Liver (tissue), 9 donors: ENCODE data around the gene NSUN2. TPM values are rescaled to one million over a fixed set of nuclear protein-coding genes. Genes with fewer than 3 reads are reported as not detected.

Experiments
- DNase-seq: peaks from one replicate; pipeline ENCODE4 v3.0.0-alpha.2; 2017; ENCODE audit warnings: low spot score
- H3K27ac ChIP-seq, 2 donors: one replicate each; pipeline ENCODE4 v1.7.0; 2013; ENCODE audit warnings: inconsistent platforms in 2 of 2, low read length in 2 of 2, control low read depth in 1 of 2, low read depth in 1 of 2, mild to moderate bottlenecking in 1 of 2
- H3K27me3 ChIP-seq, 4 donors: one replicate each; pipeline versions ENCODE4 v1.6.1 to v1.7.0; 2013; ENCODE audit warnings: low read length in 3 of 4, inconsistent platforms in 1 of 4, mild to moderate bottlenecking in 1 of 4, moderate library complexity in 1 of 4; ENCODE audit not compliant: control insufficient read depth in 4 of 4, insufficient read depth in 4 of 4
- H3K36me3 ChIP-seq, 4 donors: one replicate each; pipeline versions ENCODE4 v1.6.1 to v1.7.0; 2013; ENCODE audit warnings: low read length in 3 of 4, mild to moderate bottlenecking in 3 of 4, low read depth in 1 of 4, moderate library complexity in 1 of 4; ENCODE audit not compliant: control insufficient read depth in 4 of 4, insufficient read depth in 3 of 4
- H3K4me1 ChIP-seq, 4 donors: one replicate each; pipeline versions ENCODE4 v1.6.1 to v1.7.0; 2013; ENCODE audit warnings: low read length in 3 of 4, mild to moderate bottlenecking in 3 of 4, moderate library complexity in 1 of 4; ENCODE audit not compliant: control insufficient read depth in 4 of 4, insufficient read depth in 4 of 4
- H3K4me3 ChIP-seq, 3 donors: one replicate each; pipeline versions ENCODE4 v1.6.1 to v1.7.0; 2013; ENCODE audit warnings: low read length in 3 of 3, control low read depth in 1 of 3, low read depth in 1 of 3, mild to moderate bottlenecking in 1 of 3
- H3K9ac ChIP-seq, 2 donors: one replicate each; pipeline ENCODE4 v1.7.0; 2013; ENCODE audit warnings: low read length in 2 of 2, mild to moderate bottlenecking in 2 of 2, moderate library complexity in 2 of 2, control low read depth in 1 of 2, low read depth in 1 of 2
- H3K9me3 ChIP-seq, 4 donors: one replicate each; pipeline versions ENCODE4 v1.6.1 to v1.7.0; 2013; ENCODE audit warnings: low read length in 3 of 4; ENCODE audit not compliant: control insufficient read depth in 4 of 4
- EGR1 ChIP-seq, 2 donors: IDR thresholded peaks; 2 replicates each; pipeline ENCODE4 v1.6.1; 2016 to 2018; ENCODE audit warnings: antibody characterized with exemption in 2 of 2, low read depth in 2 of 2
- FOXA1 ChIP-seq: IDR thresholded peaks from 2 replicates; pipeline ENCODE4 v1.6.1; 2016; ENCODE audit warnings: antibody characterized with exemption
- FOXA2 ChIP-seq: IDR thresholded peaks from 2 replicates; pipeline ENCODE4 v1.6.1; 2016; ENCODE audit warnings: antibody characterized with exemption
- GABPA ChIP-seq, 2 donors: IDR thresholded peaks in 1 of 2; conservative IDR thresholded peaks in 1 of 2; 2 replicates each; pipeline ENCODE4 v1.6.1; 2016; ENCODE audit warnings: antibody characterized with exemption in 2 of 2, mild to moderate bottlenecking in 1 of 2, moderate library complexity in 1 of 2
- HNF4A ChIP-seq, 2 donors: conservative IDR thresholded peaks; 2 replicates each; pipeline ENCODE4 v1.6.1; 2016; ENCODE audit warnings: antibody characterized with exemption in 2 of 2, mild to moderate bottlenecking in 2 of 2
- HNF4G ChIP-seq: IDR thresholded peaks from 2 replicates; pipeline ENCODE4 v1.6.1; 2016; ENCODE audit warnings: antibody characterized with exemption
- JUND ChIP-seq, 2 donors: IDR thresholded peaks; 2 replicates each; pipeline ENCODE4 v1.6.1; 2016; ENCODE audit warnings: antibody characterized with exemption in 2 of 2
- NR2F2 ChIP-seq: IDR thresholded peaks from 2 replicates; pipeline ENCODE4 v1.6.1; 2016; ENCODE audit warnings: antibody characterized with exemption
- RAD21 ChIP-seq, 2 donors: IDR thresholded peaks; 2 replicates each; pipeline ENCODE4 v1.6.1; 2016; ENCODE audit warnings: antibody characterized with exemption in 2 of 2, mild to moderate bottlenecking in 2 of 2
- RXRA ChIP-seq, 2 donors: IDR thresholded peaks; 2 replicates each; pipeline ENCODE4 v1.6.1; 2017 to 2018; ENCODE audit warnings: antibody characterized with exemption in 2 of 2, mild to moderate bottlenecking in 1 of 2
- SP1 ChIP-seq: IDR thresholded peaks from 2 replicates; pipeline ENCODE4 v1.6.1; 2018; ENCODE audit warnings: antibody characterized with exemption, mild to moderate bottlenecking
- TAF1 ChIP-seq: conservative IDR thresholded peaks from 2 replicates; pipeline ENCODE4 v1.6.1; 2016; ENCODE audit warnings: antibody characterized with exemption, mild to moderate bottlenecking
- YY1 ChIP-seq: IDR thresholded peaks from 2 replicates; pipeline ENCODE4 v1.6.1; 2016; ENCODE audit warnings: antibody characterized with exemption, mild to moderate bottlenecking
- WGBS: extraction: QIAGEN DNeasy Blood & Tissue Kit; methylation state at CpG from one replicate; pipeline ENCODE4 v1.1.7; 2013; 5-methylcytosine and 5-hydroxymethylcytosine counted together
- polyA plus RNA-seq, 2 donors: library from polyadenylated mRNA; stranded (reverse) in 1 of 2; unstranded in 1 of 2; fragments of 200-250 nt in 1 of 2; fragments of >200 nt in 1 of 2; fragmentation: Nextera tagmentation in 1 of 2; extraction: Ambion mirVana in 1 of 2; gene quantifications; one replicate each; pipeline versions ENCODE4 v1.2.1 to v1.2.3, GENCODE V29; 2013 to 2015
- total RNA-seq, 2 donors: library from RNA; depleted of rRNA; stranded (reverse); fragments of >200 nt; gene quantifications; one replicate each; pipeline ENCODE4 v1.2.3, GENCODE V29; 2014
- TF ChIP-seq, protein P1 (sequence below): IDR thresholded peaks from 2 replicates; pipeline ENCODE4 v1.6.1; 2016; ENCODE audit warnings: antibody characterized with exemption
- TF ChIP-seq, protein P2 (sequence below): IDR thresholded peaks from 2 replicates; pipeline ENCODE4 v1.6.1; 2016; ENCODE audit warnings: antibody characterized with exemption, mild to moderate bottlenecking
- TF ChIP-seq, protein P3 (sequence below): IDR thresholded peaks from 2 replicates; pipeline ENCODE4 v1.6.1; 2016; ENCODE audit warnings: antibody characterized with exemption
- TF ChIP-seq, protein P4 (sequence below): fragments of 150-350 bp; IDR thresholded peaks from 2 replicates; pipeline ENCODE4 v1.5.1; 2017; ENCODE audit warnings: improper control_type of control experiment, low read depth, low read length; ENCODE audit not compliant: missing input control
- TF ChIP-seq, protein P5 (sequence below): IDR thresholded peaks from 2 replicates; pipeline ENCODE4 v1.6.1; 2016; ENCODE audit warnings: antibody characterized with exemption
- donor health status: healthy.
- donor health status: healthy.
- donor health status: healthy.
- donor health status: healthy.
- donor health status: healthy.

Gene NSUN2
- total and polyA plus RNA-seq, 4 donors: 26.9 to 52.2 (median 28.1) TPM

DNA sequence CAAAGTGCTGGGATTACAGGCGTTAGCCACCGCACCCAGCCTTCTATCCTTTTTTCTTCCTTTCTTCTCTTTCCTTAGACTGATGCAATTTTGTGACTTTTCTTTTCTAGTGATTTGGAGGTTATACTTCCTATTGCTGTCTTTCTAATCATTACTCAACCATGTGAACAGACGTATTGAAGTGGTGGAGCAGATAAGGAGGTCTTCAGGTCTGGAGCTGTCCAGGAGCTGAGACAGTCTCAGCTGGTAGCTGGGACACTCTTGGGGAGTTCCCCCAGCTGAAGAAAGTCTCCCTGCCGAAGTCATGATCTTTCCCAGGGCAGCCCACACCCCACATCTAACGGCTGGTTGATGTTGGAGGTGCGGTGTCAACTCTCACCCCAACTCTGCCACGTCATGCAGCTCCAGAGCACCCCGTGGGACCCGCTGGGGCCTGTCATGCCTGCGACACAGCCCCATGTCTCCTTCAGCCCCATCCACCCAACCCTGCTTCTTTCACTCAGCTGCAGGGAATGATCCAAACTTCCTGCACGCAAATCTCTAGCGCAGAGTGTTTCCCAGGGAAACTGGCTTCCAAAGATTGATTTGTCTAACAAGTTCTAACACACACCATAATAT, 41.1 kb downstream of the NSUN2 start:
- no peak for DNase-seq
- peak overlapping the region in 1 of 2 donors; percentile 64 for H3K9ac ChIP-seq

DNA sequence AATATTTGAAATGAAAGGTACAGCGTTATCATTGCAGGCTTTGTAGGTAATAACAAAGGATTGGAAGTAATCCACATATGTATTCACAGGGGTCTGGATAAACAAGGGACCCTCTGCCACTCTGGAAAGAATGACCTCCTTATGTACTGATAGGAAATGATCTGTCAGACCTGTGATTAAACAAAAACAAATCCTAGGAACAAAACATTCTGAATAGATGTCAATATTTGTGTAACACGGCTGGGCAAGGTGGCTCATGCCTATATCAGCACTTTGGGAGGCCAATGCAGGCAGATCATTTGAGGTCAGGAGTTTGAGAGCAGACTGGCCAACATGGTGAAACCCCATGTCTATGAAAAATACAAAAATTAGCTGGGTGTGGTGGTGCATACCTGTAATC, 42.3 kb downstream of the NSUN2 start:
- TF ChIP-seq SP1: peak; percentile 99
- TF ChIP-seq HNF4G: peak; percentile 52
- peak; percentile 96 for TF ChIP-seq FOXA2
- no peak for TF ChIP-seq NR2F2
- TF ChIP-seq, protein P1, sequence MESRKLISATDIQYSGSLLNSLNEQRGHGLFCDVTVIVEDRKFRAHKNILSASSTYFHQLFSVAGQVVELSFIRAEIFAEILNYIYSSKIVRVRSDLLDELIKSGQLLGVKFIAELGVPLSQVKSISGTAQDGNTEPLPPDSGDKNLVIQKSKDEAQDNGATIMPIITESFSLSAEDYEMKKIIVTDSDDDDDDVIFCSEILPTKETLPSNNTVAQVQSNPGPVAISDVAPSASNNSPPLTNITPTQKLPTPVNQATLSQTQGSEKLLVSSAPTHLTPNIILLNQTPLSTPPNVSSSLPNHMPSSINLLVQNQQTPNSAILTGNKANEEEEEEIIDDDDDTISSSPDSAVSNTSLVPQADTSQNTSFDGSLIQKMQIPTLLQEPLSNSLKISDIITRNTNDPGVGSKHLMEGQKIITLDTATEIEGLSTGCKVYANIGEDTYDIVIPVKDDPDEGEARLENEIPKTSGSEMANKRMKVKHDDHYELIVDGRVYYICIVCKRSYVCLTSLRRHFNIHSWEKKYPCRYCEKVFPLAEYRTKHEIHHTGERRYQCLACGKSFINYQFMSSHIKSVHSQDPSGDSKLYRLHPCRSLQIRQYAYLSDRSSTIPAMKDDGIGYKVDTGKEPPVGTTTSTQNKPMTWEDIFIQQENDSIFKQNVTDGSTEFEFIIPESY: peak; percentile 76
- peak; percentile 43 for TF ChIP-seq YY1
- TF ChIP-seq HNF4A (conservative IDR thresholded peaks at IDR 0.05): peak; percentile 76 to 77
- peak; percentile 94 for TF ChIP-seq FOXA1
- TF ChIP-seq, protein P2, sequence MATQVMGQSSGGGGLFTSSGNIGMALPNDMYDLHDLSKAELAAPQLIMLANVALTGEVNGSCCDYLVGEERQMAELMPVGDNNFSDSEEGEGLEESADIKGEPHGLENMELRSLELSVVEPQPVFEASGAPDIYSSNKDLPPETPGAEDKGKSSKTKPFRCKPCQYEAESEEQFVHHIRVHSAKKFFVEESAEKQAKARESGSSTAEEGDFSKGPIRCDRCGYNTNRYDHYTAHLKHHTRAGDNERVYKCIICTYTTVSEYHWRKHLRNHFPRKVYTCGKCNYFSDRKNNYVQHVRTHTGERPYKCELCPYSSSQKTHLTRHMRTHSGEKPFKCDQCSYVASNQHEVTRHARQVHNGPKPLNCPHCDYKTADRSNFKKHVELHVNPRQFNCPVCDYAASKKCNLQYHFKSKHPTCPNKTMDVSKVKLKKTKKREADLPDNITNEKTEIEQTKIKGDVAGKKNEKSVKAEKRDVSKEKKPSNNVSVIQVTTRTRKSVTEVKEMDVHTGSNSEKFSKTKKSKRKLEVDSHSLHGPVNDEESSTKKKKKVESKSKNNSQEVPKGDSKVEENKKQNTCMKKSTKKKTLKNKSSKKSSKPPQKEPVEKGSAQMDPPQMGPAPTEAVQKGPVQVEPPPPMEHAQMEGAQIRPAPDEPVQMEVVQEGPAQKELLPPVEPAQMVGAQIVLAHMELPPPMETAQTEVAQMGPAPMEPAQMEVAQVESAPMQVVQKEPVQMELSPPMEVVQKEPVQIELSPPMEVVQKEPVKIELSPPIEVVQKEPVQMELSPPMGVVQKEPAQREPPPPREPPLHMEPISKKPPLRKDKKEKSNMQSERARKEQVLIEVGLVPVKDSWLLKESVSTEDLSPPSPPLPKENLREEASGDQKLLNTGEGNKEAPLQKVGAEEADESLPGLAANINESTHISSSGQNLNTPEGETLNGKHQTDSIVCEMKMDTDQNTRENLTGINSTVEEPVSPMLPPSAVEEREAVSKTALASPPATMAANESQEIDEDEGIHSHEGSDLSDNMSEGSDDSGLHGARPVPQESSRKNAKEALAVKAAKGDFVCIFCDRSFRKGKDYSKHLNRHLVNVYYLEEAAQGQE: peak; percentile 70
- peak; percentile 98 for TF ChIP-seq JUND (IDR thresholded peaks at IDR 0.05)
- peak in 1 of 2 donors; percentile 7 for TF ChIP-seq GABPA (IDR thresholded peaks at IDR 0.05 in 1 of 2, conservative IDR thresholded peaks at IDR 0.05 in 1 of 2)
- TF ChIP-seq, protein P3, sequence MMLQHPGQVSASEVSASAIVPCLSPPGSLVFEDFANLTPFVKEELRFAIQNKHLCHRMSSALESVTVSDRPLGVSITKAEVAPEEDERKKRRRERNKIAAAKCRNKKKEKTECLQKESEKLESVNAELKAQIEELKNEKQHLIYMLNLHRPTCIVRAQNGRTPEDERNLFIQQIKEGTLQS: peak; percentile 90
- TF ChIP-seq, protein P4, sequence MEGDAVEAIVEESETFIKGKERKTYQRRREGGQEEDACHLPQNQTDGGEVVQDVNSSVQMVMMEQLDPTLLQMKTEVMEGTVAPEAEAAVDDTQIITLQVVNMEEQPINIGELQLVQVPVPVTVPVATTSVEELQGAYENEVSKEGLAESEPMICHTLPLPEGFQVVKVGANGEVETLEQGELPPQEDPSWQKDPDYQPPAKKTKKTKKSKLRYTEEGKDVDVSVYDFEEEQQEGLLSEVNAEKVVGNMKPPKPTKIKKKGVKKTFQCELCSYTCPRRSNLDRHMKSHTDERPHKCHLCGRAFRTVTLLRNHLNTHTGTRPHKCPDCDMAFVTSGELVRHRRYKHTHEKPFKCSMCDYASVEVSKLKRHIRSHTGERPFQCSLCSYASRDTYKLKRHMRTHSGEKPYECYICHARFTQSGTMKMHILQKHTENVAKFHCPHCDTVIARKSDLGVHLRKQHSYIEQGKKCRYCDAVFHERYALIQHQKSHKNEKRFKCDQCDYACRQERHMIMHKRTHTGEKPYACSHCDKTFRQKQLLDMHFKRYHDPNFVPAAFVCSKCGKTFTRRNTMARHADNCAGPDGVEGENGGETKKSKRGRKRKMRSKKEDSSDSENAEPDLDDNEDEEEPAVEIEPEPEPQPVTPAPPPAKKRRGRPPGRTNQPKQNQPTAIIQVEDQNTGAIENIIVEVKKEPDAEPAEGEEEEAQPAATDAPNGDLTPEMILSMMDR: no peak
- TF ChIP-seq, protein P5, sequence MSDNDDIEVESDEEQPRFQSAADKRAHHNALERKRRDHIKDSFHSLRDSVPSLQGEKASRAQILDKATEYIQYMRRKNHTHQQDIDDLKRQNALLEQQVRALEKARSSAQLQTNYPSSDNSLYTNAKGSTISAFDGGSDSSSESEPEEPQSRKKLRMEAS: peak; percentile 53
- TF ChIP-seq EGR1 (IDR thresholded peaks at IDR 0.05; ENCODE audit: low read depth in 2 of 2): peak; percentile 55 to 87
- TF ChIP-seq RAD21 (IDR thresholded peaks at IDR 0.05): peak; percentile 33 to 45
- TF ChIP-seq RXRA (IDR thresholded peaks at IDR 0.05): peak; percentile 96 to 98
- TF ChIP-seq TAF1: peak; percentile 43
- no peak for DNase-seq
- H3K9me3 ChIP-seq: no peaks in the 10 kb centered on the region
- WGBS: 26% methylated on average over 2 of the region's 2 CpGs
- H3K36me3 ChIP-seq: peaks cover 0 to 7% (median 3%) of the 10 kb centered on the region in 4 donors
- H3K27ac ChIP-seq: peak overlapping the region; percentile 92 to 96
- peak overlapping the region in 1 of 2 donors; percentile 82 for H3K9ac ChIP-seq
- no peak overlapping the region for H3K4me3 ChIP-seq
- peaks cover 1 to 70% (median 37%) of the 10 kb centered on the region in 4 donors for H3K4me1 ChIP-seq
- no peaks in the 10 kb centered on the region for H3K27me3 ChIP-seq

More for the DNA sequence above, 41.1 kb downstream of the NSUN2 start:
- H3K36me3 ChIP-seq: peaks cover 0 to 4% (median 1%) of the 10 kb centered on the region in 4 donors
- WGBS: 78% methylated on average over 12 of the region's 12 CpGs
- H3K9me3 ChIP-seq: no peaks in the 10 kb centered on the region
- no peak for TF ChIP-seq FOXA1
- TF ChIP-seq YY1: no peak
- no peak for TF ChIP-seq FOXA2
- no peak for TF ChIP-seq TAF1
- TF ChIP-seq JUND (IDR thresholded peaks at IDR 0.05): no peak
- TF ChIP-seq, protein P3: no peak
- peaks cover 7 to 74% (median 41%) of the 10 kb centered on the region in 4 donors for H3K4me1 ChIP-seq
- peak overlapping the region; percentile 92 to 96 for H3K27ac ChIP-seq
- H3K27me3 ChIP-seq: no peaks in the 10 kb centered on the region
- H3K4me3 ChIP-seq: no peak overlapping the region
